ENCODE measurements around the gene SLC38A5.

GRCh38 chrX:48471504-48471903 lies 1.4 kb upstream of the SLC38A5 start:
- TF ChIP-seq POLR2AphosphoS5 (IDR thresholded peaks at IDR 0.05; ENCODE audit: low read depth, low read length) (no peak), POLR2A (IDR thresholded peaks at IDR 0.05; ENCODE audit: low read depth, low read length) (no peak), POU2F2 (IDR thresholded peaks at IDR 0.05; ENCODE audit: low read depth, low read length) (no peak), TAF1 (IDR thresholded peaks at IDR 0.05; ENCODE audit: low read depth, low read length) (no peak), PAX5 (IDR thresholded peaks at IDR 0.05; ENCODE audit: insufficient read depth, low read length, severe bottlenecking) (no peak), SPI1 (IDR thresholded peaks at IDR 0.05; ENCODE audit: low read depth, low read length) (no peak)
